Thoracic aorta (tissue), 2 donors: ENCODE data around the gene CDX1. TPM values are rescaled to one million over a fixed set of nuclear protein-coding genes. Genes with fewer than 3 reads are reported as not detected.

Source experiments
- ATAC-seq: fragments of 150-250 bp; one replicate; pipeline ENCODE4 v1.8.0; 2017; ENCODE audit warnings: low read depth; ENCODE audit not compliant: insufficient number of reproducible peaks, low FRiP score
- DNase-seq: peaks from one replicate; pipeline ENCODE4 v3.0.0-alpha.2; 2020; ENCODE audit warnings: low spot score
- H3K27ac ChIP-seq, 2 donors: fragments of 200-600 bp; sonication (generic); 1 replicate in 1 of 2; 2 replicates in 1 of 2; pipeline ENCODE4 v1.5.1; 2016; ENCODE audit warnings: mild to moderate bottlenecking in 2 of 2, moderate library complexity in 2 of 2
- H3K27me3 ChIP-seq: fragments of 200-600 bp; sonication (generic); replicated peaks from 2 replicates; pipeline ENCODE4 v1.6.0; 2016; ENCODE audit warnings: mild to moderate bottlenecking; ENCODE audit not compliant: insufficient read depth
- H3K36me3 ChIP-seq: fragments of 200-600 bp; sonication (generic); one replicate; pipeline ENCODE4 v1.5.1; 2016
- H3K4me1 ChIP-seq, 2 donors: fragments of 200-600 bp; sonication (generic); 1 replicate in 1 of 2; 2 replicates in 1 of 2; pipeline versions ENCODE4 v1.5.1 to v1.6.0; 2016; ENCODE audit warnings: low read depth in 2 of 2, mild to moderate bottlenecking in 1 of 2; ENCODE audit not compliant: control insufficient read depth in 1 of 2
- H3K4me3 ChIP-seq: fragments of 200-600 bp; sonication (generic); 2 replicates; pipeline ENCODE4 v1.5.1; 2016; ENCODE audit warnings: mild to moderate bottlenecking
- H3K9me3 ChIP-seq: fragments of 200-600 bp; sonication (generic); 2 replicates; pipeline ENCODE4 v1.5.1; 2016
- CTCF ChIP-seq: fragments of 200-600 bp; sonication (generic); IDR thresholded peaks from one replicate; pipeline ENCODE4 v1.5.1; 2019; ENCODE audit warnings: antibody characterized with exemption
- total RNA-seq, 2 donors: library from RNA; depleted of rRNA; stranded (reverse); fragments of >200 nt; gene quantifications; one replicate each; pipeline versions ENCODE4 v1.1.0 to v1.2.3, GENCODE V29; 2016

Gene CDX1
- total RNA-seq, 2 donors from 2014 or later, result not detected

DNA sequence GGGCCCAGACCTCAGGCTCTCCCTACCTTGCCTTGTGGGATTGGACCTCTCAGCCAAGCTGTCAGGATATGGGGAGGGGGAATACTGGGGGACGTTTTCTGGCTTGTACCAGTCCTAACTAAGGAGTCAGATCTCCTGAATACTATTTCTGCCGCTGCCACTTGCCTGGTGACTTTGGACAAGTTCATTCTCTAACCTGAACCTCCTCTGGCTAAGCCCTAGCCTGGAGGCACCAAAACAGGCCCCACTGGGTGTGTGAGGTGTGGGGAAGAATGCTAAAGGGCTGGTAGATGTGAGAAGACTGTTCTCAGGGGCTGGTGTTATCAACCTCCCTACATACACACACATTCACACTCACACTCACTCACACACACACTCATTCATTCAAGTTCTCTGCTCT, 24.4 kb downstream of the CDX1 start:
- Histone ChIP-seq H3K4me1 (peaks cover 0 to 9% of the 10 kb centered on the region in 2 donors), H3K27ac (no peak overlapping the region), H3K4me3 (no peak overlapping the region), H3K27me3 (no peaks in the 10 kb centered on the region), H3K36me3 (no peaks in the 10 kb centered on the region), H3K9me3 (no peaks in the 10 kb centered on the region)
- ATAC-seq (no peak), DNase-seq (no peak)
- no peak for TF ChIP-seq CTCF

DNA sequence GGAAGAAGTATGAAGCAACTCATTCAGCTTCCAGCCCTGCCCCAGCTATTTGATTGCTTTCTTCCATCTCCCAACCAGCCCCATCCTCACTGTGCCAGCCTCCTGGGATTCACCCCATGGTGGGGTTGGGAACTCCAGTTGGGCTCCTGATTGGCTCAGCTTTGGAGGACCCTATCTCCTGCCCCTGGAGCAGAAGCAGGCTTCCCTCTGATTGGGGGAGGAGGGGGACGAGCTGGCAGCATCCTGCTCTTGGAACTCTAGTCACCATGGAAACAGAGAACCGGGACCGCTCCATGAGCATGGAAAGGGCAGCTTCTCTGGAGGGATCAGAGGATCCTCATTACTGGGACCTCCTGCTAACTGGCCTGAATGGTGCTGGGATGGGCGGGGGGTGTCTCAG, 25.9 kb downstream of the CDX1 start:
- Histone ChIP-seq H3K36me3 (no peaks in the 10 kb centered on the region), H3K4me3 (no peak overlapping the region), H3K4me1 (peaks cover 0 to 9% of the 10 kb centered on the region in 2 donors), H3K27ac (no peak overlapping the region), H3K27me3 (no peaks in the 10 kb centered on the region), H3K9me3 (no peaks in the 10 kb centered on the region)
- no peak for ATAC-seq
- no peak for TF ChIP-seq CTCF
- DNase-seq, result no peak

DNA sequence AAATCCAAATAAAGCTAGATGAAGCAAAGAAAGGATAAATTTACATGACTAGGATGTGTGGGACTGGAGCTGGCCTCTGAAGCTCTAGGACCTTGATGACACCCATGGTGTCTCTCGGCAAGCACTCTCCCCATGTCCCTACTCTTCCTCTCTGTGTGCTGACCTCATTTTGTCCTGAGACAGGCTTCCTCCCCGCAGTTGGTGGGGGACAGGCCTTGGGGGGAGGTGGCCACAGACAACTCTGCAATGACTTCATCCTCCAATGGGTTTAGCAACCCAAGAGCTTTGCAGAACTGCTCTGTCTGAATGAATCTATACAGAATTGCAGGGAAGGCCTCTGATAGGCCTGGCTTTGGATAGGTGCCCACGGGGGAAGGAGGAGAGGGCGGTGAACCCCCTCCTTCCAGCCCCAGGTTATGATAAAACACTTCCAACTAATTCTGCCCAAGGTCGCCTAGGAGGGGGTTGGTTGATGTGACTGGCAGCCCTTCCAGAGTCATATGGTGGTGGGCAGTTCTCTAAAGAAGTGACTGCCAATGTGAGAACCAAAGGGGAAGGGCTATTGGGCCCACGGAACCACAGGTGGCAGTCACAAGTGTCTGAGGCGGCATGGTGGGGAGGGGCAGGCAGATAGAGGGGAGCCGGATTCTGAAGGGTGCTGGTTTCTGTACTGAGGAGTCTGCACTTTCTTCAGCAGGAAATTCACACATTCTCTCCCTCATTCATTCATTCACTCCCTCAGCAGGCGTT, 29.3 kb downstream of the CDX1 start:
- ATAC-seq (no peak), DNase-seq (no peak)
- H3K27ac ChIP-seq, result no peak overlapping the region
- no peak for TF ChIP-seq CTCF
- H3K4me1 ChIP-seq, result no peaks in the 10 kb centered on the region
- H3K27me3 ChIP-seq, result no peaks in the 10 kb centered on the region
- H3K9me3 ChIP-seq, result no peaks in the 10 kb centered on the region
- no peaks in the 10 kb centered on the region for H3K36me3 ChIP-seq
- no peak overlapping the region for H3K4me3 ChIP-seq

GRCh38 chr5:150196514-150196913, 29.9 kb downstream of the CDX1 start:
- H3K9me3 ChIP-seq, result no peaks in the 10 kb centered on the region
- H3K27ac ChIP-seq, result no peak overlapping the region
- no peak overlapping the region for H3K4me3 ChIP-seq
- TF ChIP-seq CTCF, result no peak
- no peaks in the 10 kb centered on the region for H3K36me3 ChIP-seq
- ATAC-seq (no peak), DNase-seq (no peak)
- no peaks in the 10 kb centered on the region for H3K4me1 ChIP-seq
- H3K27me3 ChIP-seq, result no peaks in the 10 kb centered on the region

DNA sequence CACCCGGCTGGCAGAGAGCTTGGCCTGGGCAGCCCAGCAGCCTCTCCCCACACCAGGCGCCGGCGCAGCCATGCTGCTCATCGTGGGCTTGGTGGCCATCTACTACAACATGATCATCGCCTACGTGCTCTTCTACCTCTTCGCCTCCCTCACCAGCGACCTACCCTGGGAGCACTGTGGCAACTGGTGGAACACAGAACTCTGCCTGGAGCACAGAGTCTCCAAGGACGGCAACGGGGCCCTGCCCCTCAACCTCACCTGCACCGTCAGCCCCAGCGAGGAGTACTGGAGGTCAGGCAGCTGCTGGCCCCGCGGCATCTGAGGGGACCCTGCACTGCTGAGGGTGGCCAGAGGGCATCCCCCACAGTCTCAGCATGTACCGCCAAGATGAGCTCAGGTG, 30.4 kb downstream of the CDX1 start:
- no peaks in the 10 kb centered on the region for H3K36me3 ChIP-seq
- no peak for TF ChIP-seq CTCF
- DNase-seq (no peak), ATAC-seq (no peak)
- H3K27ac ChIP-seq, result no peak overlapping the region
- H3K9me3 ChIP-seq, result no peaks in the 10 kb centered on the region
- no peaks in the 10 kb centered on the region for H3K27me3 ChIP-seq
- H3K4me3 ChIP-seq, result no peak overlapping the region
- no peaks in the 10 kb centered on the region for H3K4me1 ChIP-seq
